SW480 (cell line): ENCODE measurements around the gene OSBP.

Experiments used
- DNase-seq: peaks from one replicate; pipeline ENCODE4 v3.0.0-alpha.2; 2016; ENCODE audit warnings: low spot score

Gene OSBP

GRCh38 chr11:59602432-59602831 lies 13.1 kb downstream of the OSBP start:
- DNase-seq, result no peak

- DNase-seq, result no peak
Measured at GRCh38 chr11:59601788-59602187, 13.8 kb downstream of the OSBP start.

GRCh38 chr11:59600636-59601035 lies 14.9 kb downstream of the OSBP start:
- no peak for DNase-seq

- no peak for DNase-seq
Measured at GRCh38 chr11:59600234-59600633, 15.3 kb downstream of the OSBP start.

- DNase-seq, result no peak
Measured at GRCh38 chr11:59598961-59599360, 16.6 kb downstream of the OSBP start.

GRCh38 chr11:59584294-59584693 lies 31.3 kb downstream of the OSBP start:
- no peak for DNase-seq

GRCh38 chr11:59582006-59582405 lies 33.6 kb downstream of the OSBP start:
- no peak for DNase-seq

- no peak for DNase-seq
Measured at GRCh38 chr11:59578369-59578768, 37.2 kb downstream of the OSBP start.

- DNase-seq, result no peak
Measured at GRCh38 chr11:59575505-59575904, 40.1 kb downstream of the OSBP start.

- no peak for DNase-seq
Measured at GRCh38 chr11:59574932-59575502, 40.6 kb downstream of the OSBP start.

GRCh38 chr11:59574467-59574866 lies 41.1 kb downstream of the OSBP start:
- DNase-seq, result no peak

- DNase-seq, result no peak
Measured at GRCh38 chr11:59573216-59573615, 42.4 kb downstream of the OSBP start.

GRCh38 chr11:59572091-59572490 lies 43.5 kb downstream of the OSBP start:
- no peak for DNase-seq

GRCh38 chr11:59562292-59562691 lies 53.3 kb downstream of the OSBP start:
- DNase-seq, result no peak

GRCh38 chr11:59560702-59561473 lies 54.7 kb downstream of the OSBP start:
- DNase-seq, result peak; percentile 97

- DNase-seq, result peak; percentile 89
Measured at GRCh38 chr11:59560290-59560701, 55.3 kb downstream of the OSBP start.

GRCh38 chr11:59559886-59560285 lies 55.7 kb downstream of the OSBP start:
- no peak for DNase-seq

GRCh38 chr11:59558270-59558643 lies 57.3 kb downstream of the OSBP start:
- DNase-seq, result no peak

- DNase-seq, result no peak
Measured at GRCh38 chr11:59556917-59557348, 58.6 kb downstream of the OSBP start.

- peak; percentile 46 for DNase-seq
Measured at GRCh38 chr11:59556115-59556916, 59.3 kb downstream of the OSBP start.

- no peak for DNase-seq
Measured at GRCh38 chr11:59555601-59556114, 59.9 kb downstream of the OSBP start.

- no peak for DNase-seq
Measured at GRCh38 chr11:59553323-59553722, 62.3 kb downstream of the OSBP start.

GRCh38 chr11:59552844-59553243 lies 62.7 kb downstream of the OSBP start:
- DNase-seq, result no peak
